GM19025 (cell line): ENCODE measurements around the gene SCN3B.

ENCODE experiments used
- ATAC-seq: cut with Tn5 transposase; IDR thresholded peaks from one replicate; pipeline ENCODE4 v1.9.1; 2021; ENCODE audit warnings: mild to moderate bottlenecking, low read depth, moderate library complexity; ENCODE audit not compliant: unreplicated experiment

Gene SCN3B

GRCh38 chr11:123654566-123655081 lies at the start of gene SCN3B:
Gene SCN3B, minus strand, starts transcription at chr11:123654624. Its CDS starts 823 bp downstream, at chr11:123653801.
- no peak for ATAC-seq

GRCh38 chr11:123702696-123703095 lies 48.3 kb upstream of the SCN3B start:
- no peak for ATAC-seq

- no peak for ATAC-seq
Observed at GRCh38 chr11:123702139-123702538, 47.7 kb upstream of the SCN3B start.

GRCh38 chr11:123700772-123701171 lies 46.3 kb upstream of the SCN3B start:
- no peak for ATAC-seq

GRCh38 chr11:123698546-123699127 lies 44.2 kb upstream of the SCN3B start:
- no peak for ATAC-seq

GRCh38 chr11:123696183-123696582 lies 41.8 kb upstream of the SCN3B start:
- ATAC-seq: no peak

- ATAC-seq: no peak
Observed at GRCh38 chr11:123695231-123695630, 40.8 kb upstream of the SCN3B start.

GRCh38 chr11:123694551-123694950 lies 40.1 kb upstream of the SCN3B start:
- no peak for ATAC-seq

GRCh38 chr11:123692961-123693360 lies 38.5 kb upstream of the SCN3B start:
- ATAC-seq: no peak

GRCh38 chr11:123690485-123690884 lies 36.1 kb upstream of the SCN3B start:
- ATAC-seq: no peak

GRCh38 chr11:123684601-123685000 lies 30.2 kb upstream of the SCN3B start:
- ATAC-seq: no peak

GRCh38 chr11:123683428-123684170 lies 29.2 kb upstream of the SCN3B start:
- ATAC-seq: no peak

- no peak for ATAC-seq
Observed at GRCh38 chr11:123682696-123683410, 28.4 kb upstream of the SCN3B start.

GRCh38 chr11:123681030-123681429 lies 26.6 kb upstream of the SCN3B start:
- ATAC-seq: no peak

- ATAC-seq: no peak
Observed at GRCh38 chr11:123678246-123678645, 23.8 kb upstream of the SCN3B start.

- no peak for ATAC-seq
Observed at GRCh38 chr11:123677510-123677909, 23.1 kb upstream of the SCN3B start.

- ATAC-seq: no peak
Observed at GRCh38 chr11:123674297-123674696, 19.9 kb upstream of the SCN3B start.

- ATAC-seq: no peak
Observed at GRCh38 chr11:123672568-123672967, 18.1 kb upstream of the SCN3B start.

GRCh38 chr11:123671534-123671933 lies 17.1 kb upstream of the SCN3B start:
- no peak for ATAC-seq

GRCh38 chr11:123670081-123670480 lies 15.7 kb upstream of the SCN3B start:
- no peak for ATAC-seq

GRCh38 chr11:123665306-123665705 lies 10.9 kb upstream of the SCN3B start:
- no peak for ATAC-seq
